B cell (primary cell): ENCODE data around the gene C15orf39. TPM values are rescaled to one million over a fixed set of nuclear protein-coding genes. Genes with fewer than 3 reads are reported as not detected.

Source experiments
- ATAC-seq: fragments of 200-7000 bp; cut with Tn5 transposase; one replicate; pipeline ENCODE4 v1.10.0; 2021; ENCODE audit warnings: low read depth, mild to moderate bottlenecking, moderate number of reproducible peaks, moderate library complexity
- CTCF ChIA-PET: fragments of 350-600 bp; sonication (Branson Sonifier 250); formaldehyde crosslinking; loops from one replicate; lab custom pipeline; 2021; ENCODE audit warnings: antibody characterized with exemption, inconsistent platforms; lab: Charles Lee
- POLR2A ChIA-PET: fragments of 350-600 bp; sonication (Branson Sonifier 250); formaldehyde crosslinking; loops from one replicate; lab custom pipeline; 2021; ENCODE audit warnings: antibody characterized with exemption; lab: Charles Lee
- DNase-seq: peaks from one replicate; pipeline ENCODE4 v3.0.0; 2013
- H2AFZ ChIP-seq: 2 replicates; pipeline ENCODE4 v1.6.1; 2012; ENCODE audit warnings: mild to moderate bottlenecking, low read depth, low read length; ENCODE audit not compliant: insufficient read depth, poor library complexity, severe bottlenecking
- H3K27ac ChIP-seq, 2 donors: 1 replicate in 1 of 2; 2 replicates in 1 of 2; pipeline ENCODE4 v1.5.1; 2012 to 2013; ENCODE audit warnings: low read length in 2 of 2, mild to moderate bottlenecking in 2 of 2, moderate library complexity in 1 of 2
- H3K27me3 ChIP-seq, 4 experiments: fragments of 200-600 bp in 1 of 4; sonication (generic) in 1 of 4; replicated peaks in 1 of 4; 1 replicate in 2 of 4; 2 replicates in 2 of 4; pipeline versions ENCODE4 v1.6.1 to v1.7.0; 2013 to 2016; ENCODE audit warnings: low read length in 3 of 4, mild to moderate bottlenecking in 2 of 4, mixed read lengths in 1 of 4, moderate library complexity in 1 of 4; ENCODE audit not compliant: insufficient read depth in 4 of 4, control insufficient read depth in 3 of 4; ENCODE audit errors: control extremely low read depth in 1 of 4
- H3K36me3 ChIP-seq, 2 experiments: replicated peaks in 1 of 2; 1 replicate in 1 of 2; 2 replicates in 1 of 2; pipeline versions ENCODE4 v1.6.1 to v1.7.1; 2013; ENCODE audit warnings: low read length in 1 of 2; ENCODE audit not compliant: insufficient read depth in 2 of 2, control insufficient read depth in 1 of 2; ENCODE audit errors: control extremely low read depth in 1 of 2, extremely low read depth in 1 of 2
- H3K4me1 ChIP-seq, 2 donors: fragments of 200-600 bp in 1 of 2; sonication (generic) in 1 of 2; 1 replicate in 1 of 2; 2 replicates in 1 of 2; pipeline versions ENCODE4 v1.5.1 to v1.6.1; 2013 to 2017; ENCODE audit warnings: low read length in 2 of 2; ENCODE audit not compliant: control insufficient read depth in 2 of 2, insufficient read depth in 2 of 2
- H3K4me2 ChIP-seq: replicated peaks from 2 replicates; pipeline ENCODE3; 2012; ENCODE audit warnings: mild to moderate bottlenecking, low read depth, low read length; ENCODE audit not compliant: poor library complexity, severe bottlenecking
- H3K4me3 ChIP-seq, 5 experiments: fragments of 200-600 bp in 1 of 5; sonication (generic) in 1 of 5; 1 replicate in 3 of 5; 2 replicates in 2 of 5; pipeline versions ENCODE4 v1.5.1 to v1.7.0; 2011 to 2016; ENCODE audit warnings: low read length in 4 of 5, mild to moderate bottlenecking in 4 of 5, low read depth in 2 of 5, control low read depth in 1 of 5, moderate library complexity in 1 of 5; ENCODE audit not compliant: insufficient read depth in 1 of 5; ENCODE audit errors: control extremely low read depth in 1 of 5, extremely low read depth in 1 of 5
- H3K79me2 ChIP-seq: fragments of 200-600 bp; sonication (generic); one replicate; pipeline ENCODE4 v1.6.0; 2016; ENCODE audit warnings: low read length; ENCODE audit not compliant: control insufficient read depth, insufficient read depth
- H3K9ac ChIP-seq: fragments of 200-600 bp; sonication (generic); 2 replicates; pipeline ENCODE4 v1.6.1; 2017; ENCODE audit warnings: mild to moderate bottlenecking, low read length, moderate library complexity
- H3K9me3 ChIP-seq, 3 donors: one replicate each; pipeline versions ENCODE4 v1.6.1 to v1.7.1; 2013; ENCODE audit warnings: low read length in 2 of 3; ENCODE audit not compliant: control insufficient read depth in 2 of 3, insufficient read depth in 1 of 3; ENCODE audit errors: control extremely low read depth in 1 of 3
- H4K20me1 ChIP-seq: 2 replicates; pipeline ENCODE4 v1.6.0; 2012; ENCODE audit warnings: mild to moderate bottlenecking, low read length; ENCODE audit not compliant: insufficient read depth, control insufficient read depth, poor library complexity, severe bottlenecking
- H3K27ac Mint-ChIP-seq: one replicate; pipeline ENCODE4 v1.8.0; 2021; ENCODE audit warnings: mixed read lengths
- H3K27me3 Mint-ChIP-seq: one replicate; pipeline ENCODE4 v1.8.0; 2021; ENCODE audit warnings: mixed read lengths
- H3K4me1 Mint-ChIP-seq: one replicate; pipeline ENCODE4 v1.8.0; 2021; ENCODE audit warnings: mixed read lengths
- H3K4me3 Mint-ChIP-seq: one replicate; pipeline ENCODE4 v1.8.0; 2021; ENCODE audit warnings: mixed read lengths
- H3K9me3 Mint-ChIP-seq: one replicate; pipeline ENCODE4 v1.8.0; 2022; ENCODE audit warnings: mixed read lengths; ENCODE audit not compliant: insufficient read depth
- EZH2 ChIP-seq: IDR thresholded peaks from 2 replicates; pipeline ENCODE4 v1.6.1; 2012; ENCODE audit warnings: borderline replicate concordance, low read depth, mild to moderate bottlenecking, moderate library complexity, low read length; ENCODE audit not compliant: insufficient read depth, poor library complexity, severe bottlenecking
- WGBS: methylation state at CpG from one replicate; pipeline ENCODE4 v1.1.5; 2013; ENCODE audit warnings: missing lambda C conversion rate; ENCODE audit not compliant: insufficient coverage; 5-methylcytosine and 5-hydroxymethylcytosine counted together
- intact Hi-C: fragments of 100-400 bp; cut with micrococcal nuclease; formaldehyde crosslinking; loops from one replicate; pipeline ENCODE4 v1.10.0; 2022
- polyA plus RNA-seq: library from polyadenylated mRNA; depleted of rRNA; stranded (reverse); fragments of >200 nt; gene quantifications from 2 replicates; pipeline ENCODE4 v1.2.3, GENCODE V29; 2012
- total RNA-seq, 2 donors: library from RNA; stranded (reverse); fragments of 120-200 nt in 1 of 2; gene quantifications; 1 replicate in 1 of 2; 2 replicates in 1 of 2; pipeline versions ENCODE4 v1.2.3 to v1.2.4, GENCODE V29; 2013 to 2022
- TF ChIP-seq, protein P1 (sequence below): fragments of 200-600 bp; IDR thresholded peaks from one replicate; pipeline ENCODE4 v1.8.0; 2022; ENCODE audit warnings: antibody characterized with exemption, mild to moderate bottlenecking

The C15orf39 gene
- total and polyA plus RNA-seq, 2 donors (not counting 1 experiment from before 2014, with no cell fraction given), result 12.4 to 72.7 TPM

DNA sequence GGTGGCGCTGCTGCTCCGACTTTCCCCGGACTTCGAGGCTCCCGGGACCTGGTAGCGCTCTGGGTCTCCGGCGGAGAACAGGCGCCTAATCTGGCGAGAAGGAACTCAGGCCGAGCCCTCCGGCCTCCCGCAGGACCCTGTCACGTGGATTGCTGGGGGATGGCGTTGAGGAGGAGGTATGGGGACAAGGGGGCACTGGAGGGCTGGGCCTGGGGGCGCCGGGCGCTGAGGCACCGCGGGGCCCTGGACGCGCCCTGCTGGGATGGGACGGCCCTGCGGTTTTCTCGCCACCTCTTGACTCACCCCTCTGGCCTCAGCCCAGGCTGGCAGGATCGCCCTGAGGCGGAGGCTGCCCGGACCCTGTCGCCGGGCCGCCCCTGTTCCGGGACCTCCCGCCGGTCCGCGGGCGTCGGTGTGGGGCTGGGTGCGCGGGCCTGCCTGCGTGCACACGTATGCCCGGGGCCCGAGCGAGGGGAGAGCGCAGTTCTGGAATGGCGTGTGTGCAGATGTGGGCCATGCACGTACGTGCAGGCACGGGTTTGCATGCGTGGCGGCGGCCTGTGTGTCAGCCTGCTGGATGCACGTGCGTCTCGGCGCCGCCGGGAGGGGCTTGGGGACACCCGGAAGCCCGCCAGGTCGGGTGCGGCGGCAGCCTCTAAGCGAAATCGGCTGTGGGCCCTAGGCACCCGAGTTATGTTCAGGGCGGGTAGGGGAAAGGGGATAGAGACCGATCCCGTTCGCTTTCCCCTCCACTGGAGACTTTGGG is 752 bp downstream of the C15orf39 start:
- POLR2A ChIA-PET, result interaction anchor here (0.7 to 3.0 kb wide), 7 partner anchors 11 to 250 kb away, joined by 3 to 45 read pairs (median 3); partner anchors contain the start of gene PPCDC
- peaks cover 41% of the 10 kb centered on the region for H3K4me1 Mint-ChIP-seq

More for the DNA sequence above, 752 bp downstream of the C15orf39 start:
- TF ChIP-seq, protein P1, sequence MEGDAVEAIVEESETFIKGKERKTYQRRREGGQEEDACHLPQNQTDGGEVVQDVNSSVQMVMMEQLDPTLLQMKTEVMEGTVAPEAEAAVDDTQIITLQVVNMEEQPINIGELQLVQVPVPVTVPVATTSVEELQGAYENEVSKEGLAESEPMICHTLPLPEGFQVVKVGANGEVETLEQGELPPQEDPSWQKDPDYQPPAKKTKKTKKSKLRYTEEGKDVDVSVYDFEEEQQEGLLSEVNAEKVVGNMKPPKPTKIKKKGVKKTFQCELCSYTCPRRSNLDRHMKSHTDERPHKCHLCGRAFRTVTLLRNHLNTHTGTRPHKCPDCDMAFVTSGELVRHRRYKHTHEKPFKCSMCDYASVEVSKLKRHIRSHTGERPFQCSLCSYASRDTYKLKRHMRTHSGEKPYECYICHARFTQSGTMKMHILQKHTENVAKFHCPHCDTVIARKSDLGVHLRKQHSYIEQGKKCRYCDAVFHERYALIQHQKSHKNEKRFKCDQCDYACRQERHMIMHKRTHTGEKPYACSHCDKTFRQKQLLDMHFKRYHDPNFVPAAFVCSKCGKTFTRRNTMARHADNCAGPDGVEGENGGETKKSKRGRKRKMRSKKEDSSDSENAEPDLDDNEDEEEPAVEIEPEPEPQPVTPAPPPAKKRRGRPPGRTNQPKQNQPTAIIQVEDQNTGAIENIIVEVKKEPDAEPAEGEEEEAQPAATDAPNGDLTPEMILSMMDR, result peak; percentile 75
- no peak for TF ChIP-seq EZH2
- H3K4me3 ChIP-seq, result peak overlapping the region; percentile 51 to 77 (median 73)
- H3K9me3 ChIP-seq, result peaks cover 0 to 3% (median 0%) of the 10 kb centered on the region in 3 donors
- H3K27me3 ChIP-seq, result peaks cover 0 to 19% (median 5%) of the 10 kb centered on the region in 4 experiments
- H3K36me3 ChIP-seq, result peaks cover 0 to 14% of the 10 kb centered on the region in 2 experiments
- WGBS, result under 1% methylated on average over 68 of the region's 71 CpGs
- H3K4me1 ChIP-seq, result peaks cover 24 to 51% of the 10 kb centered on the region in 2 donors
- Mint-ChIP-seq H3K27ac (peak overlapping the region; percentile 96), H3K27me3 (no peaks in the 10 kb centered on the region), H3K4me3 (peak overlapping the region; percentile 98), H3K9me3 (no peaks in the 10 kb centered on the region)
- H2AFZ ChIP-seq, result peak overlapping the region; percentile 86
- CTCF ChIA-PET, result interaction anchor here (0.8 to 9.9 kb wide), 12 partner anchors 29 to 245 kb away, joined by 3 to 251 read pairs (median 6); partner anchors contain the start of genes MAN2C1, PPCDC and RPP25
- ATAC-seq, result peak; percentile 55
- H4K20me1 ChIP-seq, result peaks cover 63% of the 10 kb centered on the region
- DNase-seq, result peak; percentile 92
- intact Hi-C loops, result loop anchor here (1.0 to 10.0 kb wide), 9 partner anchors 71 to 568 kb away; partner anchors contain the start of genes COX5A, NEIL1, PPCDC and SCAMP2
- H3K9ac ChIP-seq, result peak overlapping the region; percentile 80
- H3K4me2 ChIP-seq, result peak overlapping the region; percentile 100
- peak overlapping the region; percentile 59 to 86 for H3K27ac ChIP-seq
- peaks cover 49% of the 10 kb centered on the region for H3K79me2 ChIP-seq
